ENCODE data around the gene FBXO17.

DNA sequence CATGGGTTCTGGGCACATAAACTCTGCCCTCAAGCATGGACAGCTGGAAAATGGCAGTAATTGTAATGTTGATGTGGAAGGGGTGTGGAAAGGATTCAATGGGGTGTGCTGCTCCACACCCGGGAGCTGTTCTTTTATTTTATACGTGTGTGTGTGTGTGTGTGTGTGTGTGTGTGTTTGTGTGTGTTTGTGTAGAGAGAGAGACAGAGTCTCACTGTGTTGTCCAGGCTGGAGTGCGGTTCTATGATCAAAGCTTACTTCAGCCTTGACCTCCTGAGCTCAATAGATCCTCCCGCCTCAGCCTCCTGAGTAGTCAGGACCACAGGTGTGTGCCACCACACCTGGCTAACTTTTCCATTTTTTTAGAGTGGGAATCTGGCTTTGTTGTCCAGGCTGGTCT lies 42.0 kb downstream of the FBXO17 start:
- TF ChIP-seq, protein P1, sequence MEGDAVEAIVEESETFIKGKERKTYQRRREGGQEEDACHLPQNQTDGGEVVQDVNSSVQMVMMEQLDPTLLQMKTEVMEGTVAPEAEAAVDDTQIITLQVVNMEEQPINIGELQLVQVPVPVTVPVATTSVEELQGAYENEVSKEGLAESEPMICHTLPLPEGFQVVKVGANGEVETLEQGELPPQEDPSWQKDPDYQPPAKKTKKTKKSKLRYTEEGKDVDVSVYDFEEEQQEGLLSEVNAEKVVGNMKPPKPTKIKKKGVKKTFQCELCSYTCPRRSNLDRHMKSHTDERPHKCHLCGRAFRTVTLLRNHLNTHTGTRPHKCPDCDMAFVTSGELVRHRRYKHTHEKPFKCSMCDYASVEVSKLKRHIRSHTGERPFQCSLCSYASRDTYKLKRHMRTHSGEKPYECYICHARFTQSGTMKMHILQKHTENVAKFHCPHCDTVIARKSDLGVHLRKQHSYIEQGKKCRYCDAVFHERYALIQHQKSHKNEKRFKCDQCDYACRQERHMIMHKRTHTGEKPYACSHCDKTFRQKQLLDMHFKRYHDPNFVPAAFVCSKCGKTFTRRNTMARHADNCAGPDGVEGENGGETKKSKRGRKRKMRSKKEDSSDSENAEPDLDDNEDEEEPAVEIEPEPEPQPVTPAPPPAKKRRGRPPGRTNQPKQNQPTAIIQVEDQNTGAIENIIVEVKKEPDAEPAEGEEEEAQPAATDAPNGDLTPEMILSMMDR (IDR thresholded peaks at IDR 0.05; ENCODE audit: low read depth, low read length, missing input control) = no peak
- TF ChIP-seq EGR1 (IDR thresholded peaks at IDR 0.05; ENCODE audit: low read depth in 2 of 2) = no peak
- no peak for TF ChIP-seq SP1 (IDR thresholded peaks at IDR 0.05)
- TF ChIP-seq, protein P2, sequence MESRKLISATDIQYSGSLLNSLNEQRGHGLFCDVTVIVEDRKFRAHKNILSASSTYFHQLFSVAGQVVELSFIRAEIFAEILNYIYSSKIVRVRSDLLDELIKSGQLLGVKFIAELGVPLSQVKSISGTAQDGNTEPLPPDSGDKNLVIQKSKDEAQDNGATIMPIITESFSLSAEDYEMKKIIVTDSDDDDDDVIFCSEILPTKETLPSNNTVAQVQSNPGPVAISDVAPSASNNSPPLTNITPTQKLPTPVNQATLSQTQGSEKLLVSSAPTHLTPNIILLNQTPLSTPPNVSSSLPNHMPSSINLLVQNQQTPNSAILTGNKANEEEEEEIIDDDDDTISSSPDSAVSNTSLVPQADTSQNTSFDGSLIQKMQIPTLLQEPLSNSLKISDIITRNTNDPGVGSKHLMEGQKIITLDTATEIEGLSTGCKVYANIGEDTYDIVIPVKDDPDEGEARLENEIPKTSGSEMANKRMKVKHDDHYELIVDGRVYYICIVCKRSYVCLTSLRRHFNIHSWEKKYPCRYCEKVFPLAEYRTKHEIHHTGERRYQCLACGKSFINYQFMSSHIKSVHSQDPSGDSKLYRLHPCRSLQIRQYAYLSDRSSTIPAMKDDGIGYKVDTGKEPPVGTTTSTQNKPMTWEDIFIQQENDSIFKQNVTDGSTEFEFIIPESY (IDR thresholded peaks at IDR 0.05) = no peak
- TF ChIP-seq, protein P3, sequence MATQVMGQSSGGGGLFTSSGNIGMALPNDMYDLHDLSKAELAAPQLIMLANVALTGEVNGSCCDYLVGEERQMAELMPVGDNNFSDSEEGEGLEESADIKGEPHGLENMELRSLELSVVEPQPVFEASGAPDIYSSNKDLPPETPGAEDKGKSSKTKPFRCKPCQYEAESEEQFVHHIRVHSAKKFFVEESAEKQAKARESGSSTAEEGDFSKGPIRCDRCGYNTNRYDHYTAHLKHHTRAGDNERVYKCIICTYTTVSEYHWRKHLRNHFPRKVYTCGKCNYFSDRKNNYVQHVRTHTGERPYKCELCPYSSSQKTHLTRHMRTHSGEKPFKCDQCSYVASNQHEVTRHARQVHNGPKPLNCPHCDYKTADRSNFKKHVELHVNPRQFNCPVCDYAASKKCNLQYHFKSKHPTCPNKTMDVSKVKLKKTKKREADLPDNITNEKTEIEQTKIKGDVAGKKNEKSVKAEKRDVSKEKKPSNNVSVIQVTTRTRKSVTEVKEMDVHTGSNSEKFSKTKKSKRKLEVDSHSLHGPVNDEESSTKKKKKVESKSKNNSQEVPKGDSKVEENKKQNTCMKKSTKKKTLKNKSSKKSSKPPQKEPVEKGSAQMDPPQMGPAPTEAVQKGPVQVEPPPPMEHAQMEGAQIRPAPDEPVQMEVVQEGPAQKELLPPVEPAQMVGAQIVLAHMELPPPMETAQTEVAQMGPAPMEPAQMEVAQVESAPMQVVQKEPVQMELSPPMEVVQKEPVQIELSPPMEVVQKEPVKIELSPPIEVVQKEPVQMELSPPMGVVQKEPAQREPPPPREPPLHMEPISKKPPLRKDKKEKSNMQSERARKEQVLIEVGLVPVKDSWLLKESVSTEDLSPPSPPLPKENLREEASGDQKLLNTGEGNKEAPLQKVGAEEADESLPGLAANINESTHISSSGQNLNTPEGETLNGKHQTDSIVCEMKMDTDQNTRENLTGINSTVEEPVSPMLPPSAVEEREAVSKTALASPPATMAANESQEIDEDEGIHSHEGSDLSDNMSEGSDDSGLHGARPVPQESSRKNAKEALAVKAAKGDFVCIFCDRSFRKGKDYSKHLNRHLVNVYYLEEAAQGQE (IDR thresholded peaks at IDR 0.05) = no peak
- TF ChIP-seq TAF1 (conservative IDR thresholded peaks at IDR 0.05) = no peak
